Fibroblast of lung (primary cell): ENCODE data around the gene KIAA1549. TPM values are rescaled to one million over a fixed set of nuclear protein-coding genes. Genes with fewer than 3 reads are reported as not detected.

Experiments
- DNase-seq, 2 donors: peaks; one replicate each; pipeline versions ENCODE4 v3.0.0 to v3.0.0-alpha.2; 2010; ENCODE audit warnings: low read depth in 2 of 2
- H2AFZ ChIP-seq: 2 replicates; pipeline ENCODE4 v1.5.1; 2012; ENCODE audit warnings: low read length, control low read depth, inconsistent platforms
- H3K27ac ChIP-seq: 2 replicates; pipeline ENCODE4 v1.5.1; 2011; ENCODE audit warnings: low read length, control low read depth; ENCODE audit not compliant: insufficient read depth
- H3K27me3 ChIP-seq: 2 replicates; pipeline ENCODE4 v1.5.1; 2011; ENCODE audit warnings: mild to moderate bottlenecking, low read length; ENCODE audit not compliant: control insufficient read depth, insufficient read depth
- H3K36me3 ChIP-seq: 2 replicates; pipeline ENCODE4 v1.5.1; 2011; ENCODE audit warnings: low read length; ENCODE audit not compliant: control insufficient read depth, insufficient read depth
- H3K4me1 ChIP-seq: 2 replicates; pipeline ENCODE4 v1.5.1; 2011; ENCODE audit warnings: low read length; ENCODE audit not compliant: control insufficient read depth, insufficient read depth; ENCODE audit errors: extremely low read depth
- H3K4me2 ChIP-seq: 2 replicates; pipeline ENCODE4 v1.5.1; 2011; ENCODE audit warnings: low read length, control low read depth; ENCODE audit not compliant: insufficient read depth; ENCODE audit errors: extremely low read depth
- H3K4me3 ChIP-seq, 4 experiments: fragments of 200-600 bp in 1 of 4; sonication (generic) in 1 of 4; replicated peaks in 1 of 4; 2 replicates each; pipeline ENCODE4 v1.5.1; 2011 to 2016; ENCODE audit warnings: low read length in 4 of 4, low read depth in 3 of 4, mild to moderate bottlenecking in 3 of 4, control low read depth in 2 of 4, inconsistent platforms in 1 of 4, mixed read lengths in 1 of 4; ENCODE audit not compliant: insufficient read depth in 1 of 4; ENCODE audit errors: control extremely low read depth in 1 of 4
- H3K79me2 ChIP-seq: 2 replicates; pipeline ENCODE4 v1.5.1; 2012; ENCODE audit warnings: mild to moderate bottlenecking, low read length, inconsistent platforms; ENCODE audit not compliant: control insufficient read depth, insufficient read depth
- H3K9ac ChIP-seq: 2 replicates; pipeline ENCODE4 v1.5.1; 2011; ENCODE audit warnings: mild to moderate bottlenecking, low read length, control low read depth; ENCODE audit not compliant: insufficient read depth
- H3K9me3 ChIP-seq: 2 replicates; pipeline ENCODE4 v1.5.1; 2012; ENCODE audit warnings: low read depth, low read length; ENCODE audit not compliant: control insufficient read depth, insufficient read depth
- H4K20me1 ChIP-seq: 2 replicates; pipeline ENCODE4 v1.5.1; 2011; ENCODE audit warnings: low read length; ENCODE audit not compliant: control insufficient read depth, insufficient read depth; ENCODE audit errors: extremely low read depth
- CTCF ChIP-seq, 2 donors: IDR thresholded peaks in 1 of 2; conservative IDR thresholded peaks in 1 of 2; 1 replicate in 1 of 2; 2 replicates in 1 of 2; pipeline ENCODE4 v1.5.1; 2011 to 2012; ENCODE audit warnings: low read length in 2 of 2, control low read depth in 1 of 2, inconsistent platforms in 1 of 2, low read depth in 1 of 2, mild to moderate bottlenecking in 1 of 2
- EZH2 ChIP-seq: IDR thresholded peaks from 2 replicates; pipeline ENCODE4 v1.5.1; 2012; ENCODE audit warnings: low read length, control low read depth, mild to moderate bottlenecking; ENCODE audit errors: missing control alignments
- polyA plus RNA-seq, 2 donors: library from polyadenylated mRNA; depleted of rRNA in 1 of 2; stranded (reverse) in 1 of 2; unstranded in 1 of 2; fragments of >200 nt; gene quantifications; 2 replicates each; pipeline ENCODE4 v1.2.1, GENCODE V29; 2011 to 2012; ENCODE audit warnings: missing spikeins in 1 of 2
- total RNA-seq: library from RNA; depleted of rRNA; stranded (reverse); fragments of >200 nt; gene quantifications from 2 replicates; pipeline ENCODE4 v1.2.1, GENCODE V29; 2014

KIAA1549 gene
- total and polyA plus RNA-seq, 2 donors (not counting 1 experiment from before 2014, with no cell fraction given), result 0.48 to 0.66 TPM

- Histone ChIP-seq H3K27me3 (no peaks in the 10 kb centered on the region), H3K36me3 (no peaks in the 10 kb centered on the region), H3K9me3 (no peaks in the 10 kb centered on the region), H3K27ac (no peak overlapping the region), H2AFZ (no peak overlapping the region), H3K4me1 (no peaks in the 10 kb centered on the region), H4K20me1 (no peaks in the 10 kb centered on the region), H3K9ac (no peak overlapping the region), H3K79me2 (no peaks in the 10 kb centered on the region), H3K4me2 (no peak overlapping the region), H3K4me3 (no peak overlapping the region)
- DNase-seq, result no peak
- TF ChIP-seq EZH2 (no peak), CTCF (conservative IDR thresholded peaks at IDR 0.05 in 1 of 2, IDR thresholded peaks at IDR 0.05 in 1 of 2; ENCODE audit: low read depth in 1 of 2, low read length in 2 of 2) (no peak)
Measured at GRCh38 chr7:138868711-138869110, 112.5 kb downstream of the KIAA1549 start.

- no peak for DNase-seq
- no peak for TF ChIP-seq CTCF (conservative IDR thresholded peaks at IDR 0.05 in 1 of 2, IDR thresholded peaks at IDR 0.05 in 1 of 2; ENCODE audit: low read depth in 1 of 2, low read length in 2 of 2)
- TF ChIP-seq EZH2, result no peak
- Histone ChIP-seq H2AFZ (no peak overlapping the region), H3K36me3 (no peaks in the 10 kb centered on the region), H3K9me3 (no peaks in the 10 kb centered on the region), H3K4me1 (no peaks in the 10 kb centered on the region), H3K4me2 (no peak overlapping the region), H3K27ac (no peak overlapping the region), H3K9ac (no peak overlapping the region), H3K79me2 (no peaks in the 10 kb centered on the region), H3K27me3 (no peaks in the 10 kb centered on the region), H4K20me1 (no peaks in the 10 kb centered on the region), H3K4me3 (no peak overlapping the region)
Measured at GRCh38 chr7:138867744-138868143, 113.4 kb downstream of the KIAA1549 start.

- Histone ChIP-seq H3K4me3 (no peak overlapping the region), H3K79me2 (no peaks in the 10 kb centered on the region), H3K27ac (no peak overlapping the region), H3K4me1 (no peaks in the 10 kb centered on the region), H3K9ac (no peak overlapping the region), H3K27me3 (no peaks in the 10 kb centered on the region), H3K9me3 (no peaks in the 10 kb centered on the region), H3K4me2 (no peak overlapping the region), H4K20me1 (no peaks in the 10 kb centered on the region), H3K36me3 (no peaks in the 10 kb centered on the region), H2AFZ (no peak overlapping the region)
- no peak for DNase-seq
- TF ChIP-seq CTCF (conservative IDR thresholded peaks at IDR 0.05 in 1 of 2, IDR thresholded peaks at IDR 0.05 in 1 of 2; ENCODE audit: low read depth in 1 of 2, low read length in 2 of 2) (no peak), EZH2 (no peak)
Measured at GRCh38 chr7:138866353-138866752, 114.8 kb downstream of the KIAA1549 start.
